BJ (cell line): ENCODE measurements around the gene RAP1B. TPM values are rescaled to one million over a fixed set of nuclear protein-coding genes. Genes with fewer than 3 reads are reported as not detected.

Source experiments
- CTCF ChIA-PET: fragments of 350-600 bp; formaldehyde crosslinking; extraction: SDS; loops from one replicate; lab custom pipeline; 2021; ENCODE audit warnings: antibody characterized with exemption, inconsistent platforms; lab: Yijun Ruan, JAX
- POLR2A ChIA-PET: fragments of 300-600 bp; sonication (Branson Sonifier 250); formaldehyde crosslinking; extraction: SDS; loops from one replicate; lab custom pipeline; 2021; ENCODE audit warnings: antibody characterized with exemption; lab: Charles Lee
- DNase-seq: peaks from one replicate; pipeline ENCODE4 v3.0.0-alpha.2; 2011; ENCODE audit warnings: low read depth
- H3K27me3 ChIP-seq: 2 replicates; pipeline ENCODE4 v1.6.0; 2011; ENCODE audit warnings: low read length; ENCODE audit not compliant: control insufficient read depth, insufficient read depth
- H3K36me3 ChIP-seq: 2 replicates; pipeline ENCODE4 v1.5.1; 2011; ENCODE audit warnings: low read length; ENCODE audit not compliant: control insufficient read depth, insufficient read depth
- H3K4me3 ChIP-seq: 2 replicates; pipeline ENCODE4 v1.5.1; 2011; ENCODE audit warnings: low read depth, mild to moderate bottlenecking, control low read depth, low read length
- CTCF ChIP-seq: IDR thresholded peaks from 2 replicates; pipeline ENCODE4 v1.5.1; 2011; ENCODE audit warnings: low read depth, mild to moderate bottlenecking, control low read depth, inconsistent platforms, low read length, moderate library complexity; ENCODE audit not compliant: insufficient read depth
- polyA plus RNA-seq: library from polyadenylated mRNA; depleted of rRNA; stranded (reverse); fragments of >200 nt; gene quantifications from 2 replicates; pipeline ENCODE4 v1.2.3, GENCODE V29; 2011

Gene RAP1B
- polyA plus RNA-seq, 1 experiment = 210 TPM

DNA sequence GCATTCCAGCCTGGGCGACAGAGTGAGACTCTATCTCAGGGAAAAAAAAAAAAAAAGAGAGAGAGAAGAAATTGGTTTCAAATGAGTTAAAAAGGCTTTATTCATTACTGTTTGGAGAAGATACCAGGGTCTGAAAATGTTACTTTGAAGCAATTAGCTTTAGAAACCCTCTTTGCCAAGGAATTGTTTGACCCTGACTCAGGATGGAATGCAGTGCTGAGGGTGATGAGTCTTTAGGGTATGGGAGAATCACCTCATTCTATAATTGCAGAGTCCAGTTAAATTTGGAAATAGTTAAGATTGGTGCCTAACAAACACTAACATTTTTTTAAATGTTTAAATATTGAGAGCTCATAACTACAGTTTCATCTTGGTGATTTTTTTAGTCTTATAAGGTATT lies 13.3 kb downstream of the RAP1B start:
- no peaks in the 10 kb centered on the region; the same call in 1 of the 2 replicates for H3K36me3 ChIP-seq
- no peak for DNase-seq
- no peaks in the 10 kb centered on the region for H3K27me3 ChIP-seq
- ChIA-PET CTCF (no interaction called here), POLR2A (no interaction called here)
- no peak for TF ChIP-seq CTCF
- H3K4me3 ChIP-seq = no peak overlapping the region

DNA sequence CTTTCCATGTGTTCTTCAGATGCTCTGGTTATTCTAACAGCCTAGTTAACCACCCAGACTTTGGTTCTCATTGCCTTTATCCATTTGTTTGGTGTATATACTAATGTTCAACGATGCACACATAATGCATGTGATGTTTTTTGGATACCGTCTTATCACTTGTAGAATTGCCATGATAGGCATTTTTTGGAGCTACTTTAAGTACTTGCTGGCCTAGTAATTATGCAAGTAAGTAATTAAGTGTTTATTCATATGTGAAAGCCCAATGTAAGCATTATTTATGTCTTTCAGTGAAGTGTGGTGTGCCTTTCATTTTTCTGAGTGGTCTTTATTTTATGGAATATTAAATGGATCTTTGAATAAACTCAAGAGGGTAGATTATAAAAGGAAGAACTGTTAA lies 14.2 kb downstream of the RAP1B start:
- no peaks in the 10 kb centered on the region for H3K27me3 ChIP-seq
- POLR2A ChIA-PET = no interaction called here
- H3K4me3 ChIP-seq = no peak overlapping the region
- no peaks in the 10 kb centered on the region; the same call in 1 of the 2 replicates for H3K36me3 ChIP-seq
- no peak for TF ChIP-seq CTCF
- CTCF ChIA-PET = interaction anchor here (0.8 kb wide), 1 partner anchor 276 kb away, joined by 3 read pairs; no protein-coding TSS in a partner anchor
- DNase-seq = no peak

- ChIA-PET CTCF (no interaction called here), POLR2A (no interaction called here)
- no peak for DNase-seq
- no peak overlapping the region for H3K4me3 ChIP-seq
- TF ChIP-seq CTCF = no peak
- no peaks in the 10 kb centered on the region for H3K27me3 ChIP-seq
- H3K36me3 ChIP-seq = no peaks in the 10 kb centered on the region; the same call in 1 of the 2 replicates
These were observed 17.1 kb downstream of the RAP1B start for GRCh38 chr12:68627673-68628319.

DNA sequence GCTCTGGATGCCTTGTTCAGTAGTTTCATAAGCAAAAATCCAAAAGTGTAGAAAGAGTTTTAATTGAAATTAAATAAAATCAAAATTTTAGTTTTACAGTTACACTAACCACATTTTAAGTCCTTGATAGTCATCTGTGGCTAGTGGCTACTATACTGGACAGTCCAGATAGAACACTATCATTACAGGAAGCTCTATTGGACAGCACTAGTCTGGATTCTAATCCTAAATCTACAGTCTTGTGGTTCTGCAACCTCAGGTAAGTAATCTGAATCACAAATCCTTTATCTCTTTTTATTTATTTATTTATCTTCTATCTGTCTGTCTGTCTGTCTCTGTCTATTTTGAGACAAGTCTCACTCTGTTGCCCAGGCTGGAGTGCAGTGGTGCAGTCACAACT lies 18.0 kb downstream of the RAP1B start:
- Histone ChIP-seq H3K27me3 (no peaks in the 10 kb centered on the region), H3K36me3 (no peaks in the 10 kb centered on the region; the same call in 1 of the 2 replicates), H3K4me3 (no peak overlapping the region)
- POLR2A ChIA-PET = no interaction called here
- CTCF ChIA-PET = interaction anchor here (0.5 to 2.2 kb wide), 2 partner anchors 11 to 42 kb away, joined by 3 to 5 read pairs; no protein-coding TSS in a partner anchor
- no peak for DNase-seq
- no peak for TF ChIP-seq CTCF

- no peak for TF ChIP-seq CTCF
- Histone ChIP-seq H3K4me3 (no peak overlapping the region), H3K27me3 (no peaks in the 10 kb centered on the region), H3K36me3 (no peaks in the 10 kb centered on the region; the same call in 1 of the 2 replicates)
- no peak for DNase-seq
- ChIA-PET CTCF (interaction anchor here (2.2 kb wide), 1 partner anchor 9 kb away, joined by 5 read pairs; no protein-coding TSS in a partner anchor), POLR2A (no interaction called here)
These were observed 19.4 kb downstream of the RAP1B start for GRCh38 chr12:68630050-68630449.
